Astrocyte (in vitro differentiated cells and primary cell): ENCODE measurements around the gene MSRB3.

Experiments
- EZH2 ChIP-seq: IDR thresholded peaks from 2 replicates; pipeline ENCODE4 v1.6.1; 2012; ENCODE audit warnings: mild to moderate bottlenecking, low read length, inconsistent platforms; ENCODE audit not compliant: insufficient read depth
- TF ChIP-seq, protein P1 (sequence below): IDR thresholded peaks from 2 replicates; pipeline ENCODE4 v1.5.1; 2011; ENCODE audit warnings: low read depth, mild to moderate bottlenecking, inconsistent platforms, low read length, moderate library complexity; ENCODE audit not compliant: insufficient read depth

GRCh38 chr12:65463611-65464010, 185.1 kb downstream of the MSRB3 start:
- TF ChIP-seq, protein P1, sequence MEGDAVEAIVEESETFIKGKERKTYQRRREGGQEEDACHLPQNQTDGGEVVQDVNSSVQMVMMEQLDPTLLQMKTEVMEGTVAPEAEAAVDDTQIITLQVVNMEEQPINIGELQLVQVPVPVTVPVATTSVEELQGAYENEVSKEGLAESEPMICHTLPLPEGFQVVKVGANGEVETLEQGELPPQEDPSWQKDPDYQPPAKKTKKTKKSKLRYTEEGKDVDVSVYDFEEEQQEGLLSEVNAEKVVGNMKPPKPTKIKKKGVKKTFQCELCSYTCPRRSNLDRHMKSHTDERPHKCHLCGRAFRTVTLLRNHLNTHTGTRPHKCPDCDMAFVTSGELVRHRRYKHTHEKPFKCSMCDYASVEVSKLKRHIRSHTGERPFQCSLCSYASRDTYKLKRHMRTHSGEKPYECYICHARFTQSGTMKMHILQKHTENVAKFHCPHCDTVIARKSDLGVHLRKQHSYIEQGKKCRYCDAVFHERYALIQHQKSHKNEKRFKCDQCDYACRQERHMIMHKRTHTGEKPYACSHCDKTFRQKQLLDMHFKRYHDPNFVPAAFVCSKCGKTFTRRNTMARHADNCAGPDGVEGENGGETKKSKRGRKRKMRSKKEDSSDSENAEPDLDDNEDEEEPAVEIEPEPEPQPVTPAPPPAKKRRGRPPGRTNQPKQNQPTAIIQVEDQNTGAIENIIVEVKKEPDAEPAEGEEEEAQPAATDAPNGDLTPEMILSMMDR = no peak
- no peak for TF ChIP-seq EZH2
